ENCODE measurements around the gene TRERF1. TPM values are rescaled to one million over a fixed set of nuclear protein-coding genes. Genes with fewer than 3 reads are reported as not detected.
A peak's percentile ranks its signal among the peaks of the same experiment; 100 is the strongest.

The TRERF1 gene
- total RNA-seq, 1 experiment from 2014 or later = 22.3 TPM

DNA sequence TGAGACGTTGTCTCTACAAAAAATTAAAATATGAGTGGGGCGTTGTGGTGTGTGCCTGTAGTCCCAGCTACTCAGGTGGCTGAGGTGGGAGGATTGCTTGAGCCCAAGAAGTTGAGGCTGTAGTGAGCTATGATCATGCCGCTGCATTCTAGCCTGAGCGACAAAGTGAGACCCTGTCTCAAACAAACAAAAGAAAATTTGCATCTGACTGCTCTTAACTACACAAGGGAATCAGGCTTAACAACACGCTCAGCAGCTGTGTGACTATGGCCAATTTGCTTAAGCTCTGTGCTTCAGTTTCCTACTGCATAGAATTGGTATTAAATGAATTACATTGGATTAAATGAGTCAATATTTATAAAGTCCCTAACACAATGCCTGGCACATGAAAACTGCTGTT is 209.8 kb downstream of the TRERF1 start:
- TF ChIP-seq ETV6 (CRISPR knock-in tag; IDR thresholded peaks at IDR 0.05) (no peak), OVOL2 (CRISPR knock-in tag; IDR thresholded peaks at IDR 0.05; ENCODE audit: borderline replicate concordance) (no peak), ELF4 (CRISPR knock-in tag; IDR thresholded peaks at IDR 0.05; ENCODE audit: low read depth) (no peak), NFATC4 (CRISPR knock-in tag; IDR thresholded peaks at IDR 0.05) (no peak), ZNF232 (CRISPR knock-in tag; IDR thresholded peaks at IDR 0.05) (no peak), ZNF317 (CRISPR knock-in tag; IDR thresholded peaks at IDR 0.05; ENCODE audit: borderline replicate concordance, low read depth) (no peak), PRRX2 (CRISPR knock-in tag; IDR thresholded peaks at IDR 0.05) (no peak), TP53 (CRISPR knock-in tag; IDR thresholded peaks at IDR 0.05) (no peak)
- TF ChIP-seq, protein P1, sequence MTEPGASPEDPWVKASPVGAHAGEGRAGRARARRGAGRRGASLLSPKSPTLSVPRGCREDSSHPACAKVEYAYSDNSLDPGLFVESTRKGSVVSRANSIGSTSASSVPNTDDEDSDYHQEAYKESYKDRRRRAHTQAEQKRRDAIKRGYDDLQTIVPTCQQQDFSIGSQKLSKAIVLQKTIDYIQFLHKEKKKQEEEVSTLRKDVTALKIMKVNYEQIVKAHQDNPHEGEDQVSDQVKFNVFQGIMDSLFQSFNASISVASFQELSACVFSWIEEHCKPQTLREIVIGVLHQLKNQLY (CRISPR knock-in tag; IDR thresholded peaks at IDR 0.05) = no peak
- TF ChIP-seq, protein P2, sequence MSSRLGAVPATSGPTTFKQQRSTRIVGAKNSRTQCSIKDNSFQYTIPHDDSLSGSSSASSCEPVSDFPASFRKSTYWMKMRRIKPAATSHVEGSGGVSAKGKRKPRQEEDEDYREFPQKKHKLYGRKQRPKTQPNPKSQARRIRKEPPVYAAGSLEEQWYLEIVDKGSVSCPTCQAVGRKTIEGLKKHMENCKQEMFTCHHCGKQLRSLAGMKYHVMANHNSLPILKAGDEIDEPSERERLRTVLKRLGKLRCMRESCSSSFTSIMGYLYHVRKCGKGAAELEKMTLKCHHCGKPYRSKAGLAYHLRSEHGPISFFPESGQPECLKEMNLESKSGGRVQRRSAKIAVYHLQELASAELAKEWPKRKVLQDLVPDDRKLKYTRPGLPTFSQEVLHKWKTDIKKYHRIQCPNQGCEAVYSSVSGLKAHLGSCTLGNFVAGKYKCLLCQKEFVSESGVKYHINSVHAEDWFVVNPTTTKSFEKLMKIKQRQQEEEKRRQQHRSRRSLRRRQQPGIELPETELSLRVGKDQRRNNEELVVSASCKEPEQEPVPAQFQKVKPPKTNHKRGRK (CRISPR knock-in tag; IDR thresholded peaks at IDR 0.05; ENCODE audit: borderline replicate concordance) = no peak
- TF ChIP-seq, protein P3, sequence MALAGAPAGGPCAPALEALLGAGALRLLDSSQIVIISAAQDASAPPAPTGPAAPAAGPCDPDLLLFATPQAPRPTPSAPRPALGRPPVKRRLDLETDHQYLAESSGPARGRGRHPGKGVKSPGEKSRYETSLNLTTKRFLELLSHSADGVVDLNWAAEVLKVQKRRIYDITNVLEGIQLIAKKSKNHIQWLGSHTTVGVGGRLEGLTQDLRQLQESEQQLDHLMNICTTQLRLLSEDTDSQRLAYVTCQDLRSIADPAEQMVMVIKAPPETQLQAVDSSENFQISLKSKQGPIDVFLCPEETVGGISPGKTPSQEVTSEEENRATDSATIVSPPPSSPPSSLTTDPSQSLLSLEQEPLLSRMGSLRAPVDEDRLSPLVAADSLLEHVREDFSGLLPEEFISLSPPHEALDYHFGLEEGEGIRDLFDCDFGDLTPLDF (CRISPR knock-in tag; IDR thresholded peaks at IDR 0.05) = no peak
- TF ChIP-seq, protein P4, sequence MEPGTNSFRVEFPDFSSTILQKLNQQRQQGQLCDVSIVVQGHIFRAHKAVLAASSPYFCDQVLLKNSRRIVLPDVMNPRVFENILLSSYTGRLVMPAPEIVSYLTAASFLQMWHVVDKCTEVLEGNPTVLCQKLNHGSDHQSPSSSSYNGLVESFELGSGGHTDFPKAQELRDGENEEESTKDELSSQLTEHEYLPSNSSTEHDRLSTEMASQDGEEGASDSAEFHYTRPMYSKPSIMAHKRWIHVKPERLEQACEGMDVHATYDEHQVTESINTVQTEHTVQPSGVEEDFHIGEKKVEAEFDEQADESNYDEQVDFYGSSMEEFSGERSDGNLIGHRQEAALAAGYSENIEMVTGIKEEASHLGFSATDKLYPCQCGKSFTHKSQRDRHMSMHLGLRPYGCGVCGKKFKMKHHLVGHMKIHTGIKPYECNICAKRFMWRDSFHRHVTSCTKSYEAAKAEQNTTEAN (CRISPR knock-in tag; IDR thresholded peaks at IDR 0.05) = no peak
- ChIA-PET POLR2A (no interaction called here), CTCF (interaction anchor here (0.9 to 2.3 kb wide), 8 partner anchors 12 to 455 kb away, joined by 3 to 17 read pairs (median 4); partner anchors contain the start of gene TOMM6)
- ATAC-seq (peak; percentile 96), DNase-seq (ENCODE audit: low spot score) (no peak)
- peaks cover 33% of the 10 kb centered on the region for H3K4me1 Mint-ChIP-seq
- H3K9me3 Mint-ChIP-seq = no peaks in the 10 kb centered on the region
- no peak overlapping the region for H3K4me3 Mint-ChIP-seq
- no peaks in the 10 kb centered on the region for H3K27me3 Mint-ChIP-seq (ENCODE audit: low read depth)
- H3K36me3 Mint-ChIP-seq = peaks cover 45% of the 10 kb centered on the region
- H3K27ac Mint-ChIP-seq = peak overlapping the region; percentile 77

DNA sequence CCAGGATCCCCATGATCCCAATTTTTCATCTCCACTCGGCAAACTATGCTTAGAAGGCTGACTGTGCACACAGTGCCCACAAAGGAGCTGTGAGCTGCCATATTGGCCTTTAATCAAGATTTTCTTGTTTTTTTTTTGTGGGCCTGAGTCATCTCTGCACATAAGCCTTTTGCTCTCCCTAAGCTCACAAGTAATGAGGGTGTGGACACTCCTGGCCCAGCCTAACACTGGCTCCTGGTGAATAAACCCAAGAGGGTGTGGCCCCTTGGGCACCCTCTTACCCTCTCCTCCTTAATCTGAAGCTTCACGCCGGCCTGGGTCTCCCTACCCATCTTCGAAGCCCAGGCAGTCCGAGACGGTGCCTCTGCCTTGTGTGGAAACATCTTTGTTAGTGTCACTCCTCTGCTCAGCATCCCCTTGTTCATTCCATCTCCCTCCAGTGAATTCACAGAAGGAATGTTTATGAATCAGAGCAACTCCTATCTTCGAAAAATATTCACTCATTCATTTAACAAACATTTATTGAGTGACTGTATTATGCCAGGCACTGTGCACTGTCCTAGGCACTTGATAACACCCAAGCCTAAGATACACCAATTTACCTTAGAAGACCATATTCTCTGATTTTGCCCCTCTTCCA is 211.9 kb downstream of the TRERF1 start:
- Mint-ChIP-seq H3K4me1 (peaks cover 33% of the 10 kb centered on the region), H3K27me3 (ENCODE audit: low read depth) (no peaks in the 10 kb centered on the region), H3K36me3 (peaks cover 49% of the 10 kb centered on the region), H3K4me3 (no peak overlapping the region), H3K27ac (peak overlapping the region; percentile 73), H3K9me3 (no peaks in the 10 kb centered on the region)
- no peak for DNase-seq (ENCODE audit: low spot score)
- no peak for ATAC-seq
- CTCF ChIA-PET = interaction anchor here (1.2 to 1.8 kb wide), 4 partner anchors 10 to 452 kb away, joined by 3 to 5 read pairs (median 4); partner anchors contain the start of gene TOMM6
- TF ChIP-seq, protein P4 (CRISPR knock-in tag; IDR thresholded peaks at IDR 0.05) = no peak
- TF ChIP-seq, protein P5, sequence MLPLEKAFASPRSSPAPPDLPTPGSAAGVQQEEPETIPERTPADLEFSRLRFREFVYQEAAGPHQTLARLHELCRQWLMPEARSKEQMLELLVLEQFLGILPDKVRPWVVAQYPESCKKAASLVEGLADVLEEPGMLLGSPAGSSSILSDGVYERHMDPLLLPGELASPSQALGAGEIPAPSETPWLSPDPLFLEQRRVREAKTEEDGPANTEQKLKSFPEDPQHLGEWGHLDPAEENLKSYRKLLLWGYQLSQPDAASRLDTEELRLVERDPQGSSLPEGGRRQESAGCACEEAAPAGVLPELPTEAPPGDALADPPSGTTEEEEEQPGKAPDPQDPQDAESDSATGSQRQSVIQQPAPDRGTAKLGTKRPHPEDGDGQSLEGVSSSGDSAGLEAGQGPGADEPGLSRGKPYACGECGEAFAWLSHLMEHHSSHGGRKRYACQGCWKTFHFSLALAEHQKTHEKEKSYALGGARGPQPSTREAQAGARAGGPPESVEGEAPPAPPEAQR (CRISPR knock-in tag; IDR thresholded peaks at IDR 0.05) = no peak
- TF ChIP-seq ESRRA (CRISPR knock-in tag; IDR thresholded peaks at IDR 0.05; ENCODE audit: borderline replicate concordance) (no peak), RORB (CRISPR knock-in tag; IDR thresholded peaks at IDR 0.05) (no peak), ETV6 (CRISPR knock-in tag; IDR thresholded peaks at IDR 0.05) (no peak), HMGA2 (CRISPR knock-in tag; IDR thresholded peaks at IDR 0.05) (no peak), ZNF232 (CRISPR knock-in tag; IDR thresholded peaks at IDR 0.05) (no peak)
- TF ChIP-seq, protein P1 (CRISPR knock-in tag; IDR thresholded peaks at IDR 0.05) = no peak
- TF ChIP-seq, protein P6, sequence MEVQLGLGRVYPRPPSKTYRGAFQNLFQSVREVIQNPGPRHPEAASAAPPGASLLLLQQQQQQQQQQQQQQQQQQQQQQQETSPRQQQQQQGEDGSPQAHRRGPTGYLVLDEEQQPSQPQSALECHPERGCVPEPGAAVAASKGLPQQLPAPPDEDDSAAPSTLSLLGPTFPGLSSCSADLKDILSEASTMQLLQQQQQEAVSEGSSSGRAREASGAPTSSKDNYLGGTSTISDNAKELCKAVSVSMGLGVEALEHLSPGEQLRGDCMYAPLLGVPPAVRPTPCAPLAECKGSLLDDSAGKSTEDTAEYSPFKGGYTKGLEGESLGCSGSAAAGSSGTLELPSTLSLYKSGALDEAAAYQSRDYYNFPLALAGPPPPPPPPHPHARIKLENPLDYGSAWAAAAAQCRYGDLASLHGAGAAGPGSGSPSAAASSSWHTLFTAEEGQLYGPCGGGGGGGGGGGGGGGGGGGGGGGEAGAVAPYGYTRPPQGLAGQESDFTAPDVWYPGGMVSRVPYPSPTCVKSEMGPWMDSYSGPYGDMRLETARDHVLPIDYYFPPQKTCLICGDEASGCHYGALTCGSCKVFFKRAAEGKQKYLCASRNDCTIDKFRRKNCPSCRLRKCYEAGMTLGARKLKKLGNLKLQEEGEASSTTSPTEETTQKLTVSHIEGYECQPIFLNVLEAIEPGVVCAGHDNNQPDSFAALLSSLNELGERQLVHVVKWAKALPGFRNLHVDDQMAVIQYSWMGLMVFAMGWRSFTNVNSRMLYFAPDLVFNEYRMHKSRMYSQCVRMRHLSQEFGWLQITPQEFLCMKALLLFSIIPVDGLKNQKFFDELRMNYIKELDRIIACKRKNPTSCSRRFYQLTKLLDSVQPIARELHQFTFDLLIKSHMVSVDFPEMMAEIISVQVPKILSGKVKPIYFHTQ (CRISPR knock-in tag; IDR thresholded peaks at IDR 0.05) = no peak
- POLR2A ChIA-PET = no interaction called here

All from WTC11 (cell line).